Activated CD4-positive, alpha-beta T cell treated with anti-CD3 and anti-CD28 coated beads, Interleukin-2, amount 50 U/mL, for 24 hours (primary cell): ENCODE results near the gene FGGY.

Source experiments
- DNase-seq, 2 donors: peaks; one replicate each; pipeline ENCODE4 v3.0.0-alpha.2; 2020; ENCODE audit warnings: low read depth in 1 of 2, low spot score in 1 of 2

The FGGY gene

DNA sequence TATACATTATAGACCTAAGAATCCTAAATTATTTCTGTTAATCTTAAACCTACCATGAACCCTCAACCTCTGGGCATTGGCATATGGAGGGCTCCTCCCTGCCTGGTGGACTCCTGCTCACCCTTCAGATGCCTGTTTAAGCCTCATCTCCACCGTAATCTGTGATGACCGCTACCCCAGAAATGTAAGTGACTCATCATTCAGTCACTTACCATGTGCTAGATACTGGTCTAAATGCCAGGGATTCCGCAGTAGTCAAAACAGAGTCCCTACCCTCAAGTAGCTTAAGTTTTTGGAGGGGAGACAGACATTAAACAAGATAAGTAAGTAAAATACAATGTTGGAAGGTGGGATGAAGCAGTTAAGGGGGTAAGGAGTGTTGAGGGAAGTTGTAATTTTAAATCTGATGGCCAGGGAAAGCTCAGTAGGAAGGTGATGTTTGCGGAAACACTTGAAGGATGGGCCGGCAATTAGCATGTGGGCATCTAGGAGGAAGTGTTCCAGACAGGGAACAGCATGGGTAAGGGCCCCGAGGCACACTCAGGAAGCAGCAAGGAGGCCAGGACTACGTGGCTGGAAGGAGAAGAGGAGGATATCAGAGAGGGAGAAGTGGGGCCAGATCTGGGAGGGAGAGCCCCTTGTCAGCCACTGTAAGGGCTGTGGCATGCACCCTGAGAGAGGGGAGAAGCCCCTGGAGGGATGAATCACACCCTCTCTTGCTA, 376.1 kb downstream of the FGGY start:
- no peak for DNase-seq

DNA sequence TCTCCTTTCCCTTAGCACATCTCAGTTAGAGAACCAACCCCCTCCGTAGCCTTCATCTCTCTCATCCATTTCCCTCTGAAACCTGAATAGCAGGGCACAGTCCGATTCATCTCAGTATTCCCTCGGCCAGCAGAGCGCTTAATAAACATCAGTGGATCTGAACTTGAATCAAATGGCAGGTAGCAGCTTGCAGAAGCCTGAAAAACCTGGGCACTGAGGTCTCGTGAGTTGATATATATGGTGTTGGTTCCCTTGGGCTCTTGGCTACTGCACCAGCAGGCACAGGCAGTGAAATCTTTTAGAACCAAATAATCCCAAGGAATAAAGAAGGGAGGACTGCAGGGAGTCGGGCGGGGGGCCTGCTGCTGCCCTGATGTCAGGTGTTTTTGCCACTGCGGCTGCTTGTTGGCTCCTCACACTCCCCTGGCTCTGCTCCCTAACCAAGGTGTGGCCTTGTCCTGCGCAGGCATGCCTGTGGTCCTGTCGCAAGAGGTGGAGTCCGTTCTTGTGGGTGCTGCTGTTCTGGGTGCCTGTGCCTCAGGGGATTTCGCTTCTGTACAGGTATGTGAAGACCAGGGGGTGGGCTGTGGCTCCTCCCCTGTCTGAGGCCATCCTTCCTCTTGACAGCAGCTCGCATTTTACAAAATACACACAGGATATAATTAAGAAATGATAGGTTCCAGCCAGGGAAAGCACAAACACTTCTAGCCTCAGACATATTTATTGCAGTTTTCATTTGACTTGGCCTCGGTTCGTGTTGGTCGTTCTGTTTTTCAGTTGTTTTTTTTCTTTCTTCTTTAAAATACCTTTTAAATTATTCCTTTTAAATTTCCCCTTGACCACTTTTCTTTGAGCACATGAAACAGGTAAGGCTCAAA, 376.9 kb downstream of the FGGY start:
- DNase-seq: no peak

DNA sequence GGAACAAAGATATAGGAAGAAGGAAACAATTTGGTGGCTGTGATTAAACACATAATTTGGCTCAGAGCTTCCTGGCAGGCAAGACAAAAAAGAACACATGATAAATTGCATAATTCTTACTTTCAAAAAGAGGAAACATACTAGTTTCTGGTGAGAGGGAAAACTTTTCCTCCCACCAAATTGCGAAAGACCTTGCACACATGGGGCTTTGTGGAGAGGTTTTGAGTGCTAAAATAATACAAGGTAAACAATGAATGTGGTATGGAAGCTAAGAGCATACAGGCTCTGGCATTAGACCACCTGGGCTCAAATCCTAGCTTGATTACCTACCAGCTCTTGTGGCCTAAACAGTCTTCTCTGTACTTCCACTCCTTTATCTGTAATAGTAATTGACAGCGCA, 377.7 kb downstream of the FGGY start:
- DNase-seq: no peak

- no peak for DNase-seq
These were observed 379.0 kb downstream of the FGGY start for GRCh38 chr1:59675936-59676335.

GRCh38 chr1:59678040-59678439, 381.1 kb downstream of the FGGY start:
- no peak for DNase-seq

GRCh38 chr1:59678493-59679228, 381.8 kb downstream of the FGGY start:
- no peak for DNase-seq

GRCh38 chr1:59680044-59680443, 383.1 kb downstream of the FGGY start:
- DNase-seq: no peak

GRCh38 chr1:59682396-59683080, 385.6 kb downstream of the FGGY start:
- no peak for DNase-seq

DNA sequence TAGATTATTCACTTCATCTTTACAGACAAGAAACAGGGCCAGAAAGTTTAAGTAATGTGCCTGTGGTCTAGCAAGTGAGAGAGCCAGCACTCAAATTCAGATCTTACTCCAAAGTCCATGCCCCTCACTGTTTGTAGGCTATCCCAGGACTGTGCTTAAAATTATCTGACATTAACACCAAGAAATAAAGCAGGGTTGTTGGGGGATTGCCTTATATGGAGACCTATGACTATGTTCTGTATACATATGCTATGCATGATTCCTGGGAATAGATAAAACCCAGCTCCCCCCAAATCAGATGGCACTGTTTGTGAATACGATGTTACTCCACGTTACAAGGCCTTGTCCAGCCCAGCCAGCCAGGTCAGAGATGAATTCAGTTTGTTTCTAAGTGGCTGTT, 386.3 kb downstream of the FGGY start:
- no peak for DNase-seq

GRCh38 chr1:59684698-59685097, 387.8 kb downstream of the FGGY start:
- no peak for DNase-seq

GRCh38 chr1:59685101-59685500, 388.2 kb downstream of the FGGY start:
- DNase-seq: no peak

- no peak for DNase-seq
These were observed 388.8 kb downstream of the FGGY start for GRCh38 chr1:59685666-59686065.

DNA sequence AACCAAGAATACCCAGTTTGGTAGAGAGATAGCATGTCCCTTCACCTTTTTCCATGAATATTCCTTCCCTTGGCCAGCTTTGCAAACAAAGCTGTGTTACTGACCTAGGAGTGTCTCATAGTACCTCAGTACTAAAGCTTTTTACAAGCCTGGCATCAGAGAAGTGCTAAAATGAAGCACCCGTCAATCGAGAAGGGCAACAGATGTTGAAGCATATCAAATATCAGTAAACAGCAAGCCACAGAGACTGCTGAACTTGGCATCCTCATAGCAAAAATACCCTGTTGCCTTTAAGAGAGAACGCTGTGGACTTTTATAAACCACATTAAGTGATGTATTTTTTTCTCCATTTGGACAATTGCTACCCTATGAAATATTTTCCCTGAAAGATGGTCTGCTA, 389.3 kb downstream of the FGGY start:
- DNase-seq: no peak

GRCh38 chr1:59686574-59686973, 389.7 kb downstream of the FGGY start:
- DNase-seq: no peak

- no peak for DNase-seq
These were observed 390.2 kb downstream of the FGGY start for GRCh38 chr1:59687081-59687480.

GRCh38 chr1:59688976-59689375, 392.1 kb downstream of the FGGY start:
- DNase-seq: no peak

DNA sequence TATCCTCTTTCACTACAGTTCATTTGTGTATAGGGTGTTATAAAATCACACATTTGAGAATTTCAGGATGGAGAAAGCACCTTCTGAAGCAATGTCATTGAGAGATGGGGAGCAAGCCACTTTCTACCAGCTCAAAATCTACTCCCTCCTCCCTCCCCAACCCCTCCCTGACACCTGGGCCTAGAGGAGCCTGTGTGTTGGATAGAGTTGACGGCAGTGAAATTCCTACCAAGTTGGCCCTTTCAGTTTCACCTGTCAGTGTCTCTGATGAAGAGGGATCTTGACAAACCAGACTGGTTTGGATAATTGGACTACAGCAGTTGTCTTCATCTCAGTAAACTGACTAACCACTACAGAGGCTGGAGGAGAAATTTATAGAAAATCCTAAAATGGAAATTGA, 392.8 kb downstream of the FGGY start:
- DNase-seq: no peak

DNA sequence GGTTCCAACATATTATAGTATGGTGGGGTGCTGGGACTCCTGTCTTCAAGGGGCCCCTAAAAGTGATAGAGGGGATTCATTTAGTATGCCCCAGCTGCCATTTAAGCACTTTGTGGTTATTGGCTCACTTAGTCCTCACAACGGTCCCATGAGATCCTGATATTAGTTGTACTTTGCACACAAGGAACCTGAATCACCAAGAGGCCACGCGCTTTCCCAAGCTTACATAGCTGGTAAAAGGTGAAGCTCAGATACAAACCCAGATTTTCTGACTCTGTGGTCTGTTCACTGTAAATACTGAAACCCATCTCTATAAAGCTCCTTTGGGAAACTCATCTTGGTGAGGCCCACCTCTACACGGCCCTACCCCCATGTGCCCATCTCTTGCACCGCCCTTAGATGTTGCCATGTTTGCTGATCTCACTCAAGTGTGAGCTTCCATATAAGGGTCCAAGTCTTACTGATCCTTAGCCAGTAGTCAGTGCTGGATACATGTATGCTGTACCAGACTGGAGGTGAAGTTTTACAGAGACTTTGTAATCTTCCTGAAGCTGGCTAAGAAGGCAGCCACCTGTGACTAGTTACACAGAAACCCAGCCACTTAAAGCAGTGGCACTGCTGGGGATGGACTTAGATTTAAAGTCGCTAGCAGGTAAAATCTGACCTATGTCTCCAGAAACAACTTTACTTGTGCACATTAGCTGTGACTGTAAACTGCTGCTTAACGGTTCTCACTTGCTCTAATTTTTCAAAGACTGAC, 393.5 kb downstream of the FGGY start:
- no peak for DNase-seq

DNA sequence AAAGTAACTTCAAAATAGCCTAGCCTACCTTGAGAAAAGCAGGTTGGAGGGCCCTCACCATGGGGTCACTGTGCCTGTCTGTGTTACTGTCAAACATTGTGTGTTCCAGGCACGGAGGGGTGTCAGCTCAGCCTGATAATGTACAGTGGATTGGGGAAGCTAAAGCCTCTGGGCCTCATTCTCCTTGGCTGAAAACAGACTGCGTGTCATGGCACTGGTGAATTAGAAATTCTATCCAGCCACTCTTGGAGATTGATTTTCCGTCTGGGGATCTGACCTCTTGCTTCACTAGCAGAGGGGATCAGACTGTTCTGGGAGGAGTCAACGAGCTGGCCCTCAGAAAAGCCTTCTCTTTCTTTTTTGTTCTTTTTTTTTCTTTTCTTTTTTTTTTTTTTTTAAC, 394.4 kb downstream of the FGGY start:
- DNase-seq: no peak

- no peak for DNase-seq
These were observed 395.7 kb downstream of the FGGY start for GRCh38 chr1:59692591-59692990.

GRCh38 chr1:59693406-59693805, 396.5 kb downstream of the FGGY start:
- no peak for DNase-seq
